VCaP (cell line): ENCODE measurements around the gene MYPOP.

Experiments
- H3K27ac ChIP-seq: fragments of 450-650 bp; 2 replicates; pipeline ENCODE4 v1.5.1; 2017
- CTCF ChIP-seq: fragments of 450-650 bp; conservative IDR thresholded peaks from 2 replicates; pipeline ENCODE4 v1.5.1; 2017; ENCODE audit warnings: mild to moderate bottlenecking, moderate library complexity

MYPOP gene

GRCh38 chr19:45934551-45935230 is 32.3 kb upstream of the MYPOP start:
- TF ChIP-seq CTCF: no peak
- H3K27ac ChIP-seq: no peak overlapping the region

GRCh38 chr19:45933759-45934158 is 31.3 kb upstream of the MYPOP start:
- no peak for TF ChIP-seq CTCF

GRCh38 chr19:45931055-45931454 is 28.6 kb upstream of the MYPOP start:
- H3K27ac ChIP-seq: no peak overlapping the region
- no peak for TF ChIP-seq CTCF

More at GRCh38 chr19:45933759-45934158, 31.3 kb upstream of the MYPOP start:
- no peak overlapping the region for H3K27ac ChIP-seq

- H3K27ac ChIP-seq: no peak overlapping the region
- TF ChIP-seq CTCF: no peak
Observed at GRCh38 chr19:45929247-45929646, 26.8 kb upstream of the MYPOP start.

GRCh38 chr19:45927565-45928261 is 25.3 kb upstream of the MYPOP start:
- H3K27ac ChIP-seq: peak overlapping the region; percentile 41; the same call in 1 of the 2 replicates
- TF ChIP-seq CTCF: peak; percentile 44

- TF ChIP-seq CTCF: no peak
- no peak overlapping the region for H3K27ac ChIP-seq
Observed at GRCh38 chr19:45924891-45925447, 22.6 kb upstream of the MYPOP start.

GRCh38 chr19:45922281-45922680 is 19.9 kb upstream of the MYPOP start:
- TF ChIP-seq CTCF: 0 out of 2 replicates have a peak, but pooled peaks have one; percentile 22
- H3K27ac ChIP-seq: no peak overlapping the region
